ENCODE results near the gene CHD8.

GRCh38 chr14:21398901-21399300 is 57.0 kb downstream of the CHD8 start:
- TF ChIP-seq MYNN (CRISPR knock-in tag; IDR thresholded peaks at IDR 0.05; ENCODE audit: low read depth): no peak
- no peak for TF ChIP-seq ZNF547 (CRISPR knock-in tag; IDR thresholded peaks at IDR 0.05)
- TF ChIP-seq, protein P1, sequence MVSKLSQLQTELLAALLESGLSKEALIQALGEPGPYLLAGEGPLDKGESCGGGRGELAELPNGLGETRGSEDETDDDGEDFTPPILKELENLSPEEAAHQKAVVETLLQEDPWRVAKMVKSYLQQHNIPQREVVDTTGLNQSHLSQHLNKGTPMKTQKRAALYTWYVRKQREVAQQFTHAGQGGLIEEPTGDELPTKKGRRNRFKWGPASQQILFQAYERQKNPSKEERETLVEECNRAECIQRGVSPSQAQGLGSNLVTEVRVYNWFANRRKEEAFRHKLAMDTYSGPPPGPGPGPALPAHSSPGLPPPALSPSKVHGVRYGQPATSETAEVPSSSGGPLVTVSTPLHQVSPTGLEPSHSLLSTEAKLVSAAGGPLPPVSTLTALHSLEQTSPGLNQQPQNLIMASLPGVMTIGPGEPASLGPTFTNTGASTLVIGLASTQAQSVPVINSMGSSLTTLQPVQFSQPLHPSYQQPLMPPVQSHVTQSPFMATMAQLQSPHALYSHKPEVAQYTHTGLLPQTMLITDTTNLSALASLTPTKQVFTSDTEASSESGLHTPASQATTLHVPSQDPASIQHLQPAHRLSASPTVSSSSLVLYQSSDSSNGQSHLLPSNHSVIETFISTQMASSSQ (IDR thresholded peaks at IDR 0.05; ENCODE audit: low read depth): no peak
- TF ChIP-seq, protein P1 (CRISPR knock-in tag; IDR thresholded peaks at IDR 0.05; ENCODE audit: borderline replicate concordance): no peak
- TF ChIP-seq ZNF335 (CRISPR knock-in tag; IDR thresholded peaks at IDR 0.05): no peak
- TF ChIP-seq, protein P2, sequence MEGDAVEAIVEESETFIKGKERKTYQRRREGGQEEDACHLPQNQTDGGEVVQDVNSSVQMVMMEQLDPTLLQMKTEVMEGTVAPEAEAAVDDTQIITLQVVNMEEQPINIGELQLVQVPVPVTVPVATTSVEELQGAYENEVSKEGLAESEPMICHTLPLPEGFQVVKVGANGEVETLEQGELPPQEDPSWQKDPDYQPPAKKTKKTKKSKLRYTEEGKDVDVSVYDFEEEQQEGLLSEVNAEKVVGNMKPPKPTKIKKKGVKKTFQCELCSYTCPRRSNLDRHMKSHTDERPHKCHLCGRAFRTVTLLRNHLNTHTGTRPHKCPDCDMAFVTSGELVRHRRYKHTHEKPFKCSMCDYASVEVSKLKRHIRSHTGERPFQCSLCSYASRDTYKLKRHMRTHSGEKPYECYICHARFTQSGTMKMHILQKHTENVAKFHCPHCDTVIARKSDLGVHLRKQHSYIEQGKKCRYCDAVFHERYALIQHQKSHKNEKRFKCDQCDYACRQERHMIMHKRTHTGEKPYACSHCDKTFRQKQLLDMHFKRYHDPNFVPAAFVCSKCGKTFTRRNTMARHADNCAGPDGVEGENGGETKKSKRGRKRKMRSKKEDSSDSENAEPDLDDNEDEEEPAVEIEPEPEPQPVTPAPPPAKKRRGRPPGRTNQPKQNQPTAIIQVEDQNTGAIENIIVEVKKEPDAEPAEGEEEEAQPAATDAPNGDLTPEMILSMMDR (CRISPR knock-in tag; IDR thresholded peaks at IDR 0.05): no peak
- TF ChIP-seq, protein P3, sequence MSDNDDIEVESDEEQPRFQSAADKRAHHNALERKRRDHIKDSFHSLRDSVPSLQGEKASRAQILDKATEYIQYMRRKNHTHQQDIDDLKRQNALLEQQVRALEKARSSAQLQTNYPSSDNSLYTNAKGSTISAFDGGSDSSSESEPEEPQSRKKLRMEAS (IDR thresholded peaks at IDR 0.05): no peak
- no peak for TF ChIP-seq ATF7 (IDR thresholded peaks at IDR 0.05)
- TF ChIP-seq ATF7 (CRISPR knock-in tag; IDR thresholded peaks at IDR 0.05): no peak
- TF ChIP-seq ZNF557 (CRISPR knock-in tag; IDR thresholded peaks at IDR 0.05): no peak
- TF ChIP-seq, protein P4, sequence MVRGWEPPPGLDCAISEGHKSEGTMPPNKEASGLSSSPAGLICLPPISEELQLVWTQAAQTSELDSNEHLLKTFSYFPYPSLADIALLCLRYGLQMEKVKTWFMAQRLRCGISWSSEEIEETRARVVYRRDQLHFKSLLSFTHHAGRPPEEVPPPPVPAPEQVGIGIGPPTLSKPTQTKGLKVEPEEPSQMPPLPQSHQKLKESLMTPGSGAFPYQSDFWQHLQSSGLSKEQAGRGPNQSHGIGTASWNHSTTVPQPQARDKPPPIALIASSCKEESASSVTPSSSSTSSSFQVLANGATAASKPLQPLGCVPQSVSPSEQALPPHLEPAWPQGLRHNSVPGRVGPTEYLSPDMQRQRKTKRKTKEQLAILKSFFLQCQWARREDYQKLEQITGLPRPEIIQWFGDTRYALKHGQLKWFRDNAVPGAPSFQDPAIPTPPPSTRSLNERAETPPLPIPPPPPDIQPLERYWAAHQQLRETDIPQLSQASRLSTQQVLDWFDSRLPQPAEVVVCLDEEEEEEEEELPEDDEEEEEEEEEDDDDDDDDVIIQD (CRISPR knock-in tag; IDR thresholded peaks at IDR 0.05; ENCODE audit: low read depth): no peak
- TF ChIP-seq ATF2 (CRISPR knock-in tag; IDR thresholded peaks at IDR 0.05): no peak
- no peak for TF ChIP-seq SIN3B (IDR thresholded peaks at IDR 0.05; ENCODE audit: low read length)
- no peak for TF ChIP-seq ZNF704 (CRISPR knock-in tag; IDR thresholded peaks at IDR 0.05; ENCODE audit: borderline replicate concordance)
- TF ChIP-seq REPIN1 (CRISPR knock-in tag; IDR thresholded peaks at IDR 0.05; ENCODE audit: borderline replicate concordance, low read depth): no peak
